Measurements from ENCODE around the gene TTLL10. TPM values are rescaled to one million over a fixed set of nuclear protein-coding genes. Genes with fewer than 3 reads are reported as not detected.
A peak's percentile ranks its signal among the peaks of the same experiment; 100 is the strongest.

TTLL10 gene
- not detected for total RNA-seq

- Mint-ChIP-seq H3K27ac (no peak within 1 kb of the TSS), H3K9me3 (no peaks in the 10 kb centered on the region), H3K36me3 (no peaks in the 10 kb centered on the region)
- no peak for DNase-seq (ENCODE audit: low spot score in 2 of 2)
- ATAC-seq = peak; percentile 68 to 77
Measured at GRCh38 chr1:1173793-1174415, at the start of gene TTLL10. TSS of gene TTLL10 (plus strand) at chr1:1173880. CDS start at chr1:1179216, 5,336 bp downstream.

DNA sequence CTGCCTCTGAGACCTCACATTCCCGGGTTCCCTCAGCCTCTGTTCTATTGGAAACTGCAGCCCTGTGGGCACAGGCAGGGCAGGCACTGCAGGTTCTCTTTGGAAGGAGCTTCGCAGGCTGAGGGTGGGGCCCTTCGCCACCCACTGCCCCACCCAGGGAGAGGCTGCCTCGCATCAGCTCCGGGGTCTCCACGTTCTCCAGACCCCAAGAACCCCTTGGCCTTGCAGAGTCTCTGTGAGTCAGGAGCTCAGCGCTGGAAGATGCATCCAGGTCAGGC is 49.2 kb upstream of the TTLL10 start:
- Mint-ChIP-seq H3K36me3 (peaks cover 10 to 11% of the 10 kb centered on the region in 2 donors), H3K9me3 (peaks cover 0 to 4% of the 10 kb centered on the region in 2 donors), H3K27ac (peak overlapping the region in 1 of 2 donors; percentile 83)
- no peak for DNase-seq (ENCODE audit: low spot score in 2 of 2)
- no peak for ATAC-seq

DNA sequence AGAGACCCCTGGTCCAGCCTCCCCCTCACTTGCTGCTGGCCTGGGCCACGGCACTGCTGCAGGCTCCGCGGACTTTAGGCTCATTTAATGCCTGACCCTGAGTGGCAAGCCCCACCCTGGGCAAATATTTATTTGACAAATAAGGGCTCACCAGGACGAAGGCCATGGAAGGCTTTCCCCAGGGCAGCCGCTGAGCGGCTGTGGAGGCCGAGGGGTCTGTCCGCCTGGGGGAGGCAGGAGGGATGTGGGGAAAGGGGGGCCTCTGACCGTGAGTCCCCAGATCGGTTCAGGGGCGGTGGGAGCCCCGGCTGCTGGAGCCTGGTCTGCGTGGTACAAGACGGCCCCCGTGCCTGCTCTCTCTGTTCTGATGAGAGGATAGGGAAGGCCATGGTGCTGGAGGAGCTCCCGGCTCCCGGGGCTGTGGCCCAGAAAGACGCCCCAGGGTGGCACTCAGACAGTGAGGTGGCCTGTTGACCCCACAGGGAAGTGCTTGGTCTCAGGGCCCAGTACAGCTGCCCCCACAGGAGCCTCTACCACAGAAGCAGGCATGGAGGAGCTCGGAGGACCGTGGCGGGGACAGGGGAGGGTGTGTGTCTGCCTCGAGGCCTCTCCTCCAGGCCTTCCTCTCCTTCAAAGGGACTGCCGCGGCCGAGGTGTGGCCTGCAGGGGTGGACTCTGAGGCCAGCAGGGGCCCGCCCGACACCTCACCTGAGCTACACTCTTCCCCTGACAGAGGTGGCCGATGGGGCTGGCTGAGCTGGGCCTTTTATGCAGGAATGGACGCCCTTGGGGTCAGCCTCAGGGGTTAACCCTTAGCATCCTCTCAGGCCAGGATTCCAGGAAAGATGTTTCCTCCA is 48.7 kb upstream of the TTLL10 start:
- DNase-seq (ENCODE audit: low spot score in 2 of 2) (no peak), ATAC-seq (no peak)
- Mint-ChIP-seq H3K36me3 (peaks cover 10 to 11% of the 10 kb centered on the region in 2 donors), H3K9me3 (peaks cover 0 to 4% of the 10 kb centered on the region in 2 donors), H3K27ac (no peak overlapping the region)

DNA sequence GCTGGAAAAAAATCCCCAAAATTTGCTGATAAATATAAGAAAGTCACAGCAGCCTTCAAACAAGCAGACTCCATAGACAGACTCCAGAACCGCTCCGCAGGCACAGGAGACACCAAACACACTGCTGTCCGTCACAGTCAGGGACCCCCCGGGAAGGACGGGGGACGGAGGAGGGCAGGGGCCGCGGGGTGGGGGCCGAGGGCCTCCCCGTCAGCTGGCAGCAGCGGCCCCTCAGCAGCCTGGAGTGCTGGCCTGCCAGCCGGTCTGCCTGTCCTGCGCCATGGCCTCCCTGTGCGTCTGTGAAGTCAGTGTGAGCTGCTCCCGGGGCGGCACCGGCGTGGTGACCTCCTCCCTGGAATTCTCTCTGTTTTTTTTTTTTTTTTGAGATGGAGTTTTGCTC is 47.7 kb upstream of the TTLL10 start:
- DNase-seq (ENCODE audit: low spot score in 2 of 2) (no peak), ATAC-seq (no peak)
- Mint-ChIP-seq H3K9me3 (peaks cover 0 to 4% of the 10 kb centered on the region in 2 donors), H3K27ac (no peak overlapping the region), H3K36me3 (peaks cover 10 to 11% of the 10 kb centered on the region in 2 donors)

GRCh38 chr1:1127551-1128451 is 45.9 kb upstream of the TTLL10 start:
- Mint-ChIP-seq H3K9me3 (peaks cover 0 to 4% of the 10 kb centered on the region in 2 donors), H3K27ac (no peak overlapping the region), H3K36me3 (peaks cover 10 to 11% of the 10 kb centered on the region in 2 donors)
- DNase-seq (ENCODE audit: low spot score in 2 of 2) (no peak), ATAC-seq (no peak)

DNA sequence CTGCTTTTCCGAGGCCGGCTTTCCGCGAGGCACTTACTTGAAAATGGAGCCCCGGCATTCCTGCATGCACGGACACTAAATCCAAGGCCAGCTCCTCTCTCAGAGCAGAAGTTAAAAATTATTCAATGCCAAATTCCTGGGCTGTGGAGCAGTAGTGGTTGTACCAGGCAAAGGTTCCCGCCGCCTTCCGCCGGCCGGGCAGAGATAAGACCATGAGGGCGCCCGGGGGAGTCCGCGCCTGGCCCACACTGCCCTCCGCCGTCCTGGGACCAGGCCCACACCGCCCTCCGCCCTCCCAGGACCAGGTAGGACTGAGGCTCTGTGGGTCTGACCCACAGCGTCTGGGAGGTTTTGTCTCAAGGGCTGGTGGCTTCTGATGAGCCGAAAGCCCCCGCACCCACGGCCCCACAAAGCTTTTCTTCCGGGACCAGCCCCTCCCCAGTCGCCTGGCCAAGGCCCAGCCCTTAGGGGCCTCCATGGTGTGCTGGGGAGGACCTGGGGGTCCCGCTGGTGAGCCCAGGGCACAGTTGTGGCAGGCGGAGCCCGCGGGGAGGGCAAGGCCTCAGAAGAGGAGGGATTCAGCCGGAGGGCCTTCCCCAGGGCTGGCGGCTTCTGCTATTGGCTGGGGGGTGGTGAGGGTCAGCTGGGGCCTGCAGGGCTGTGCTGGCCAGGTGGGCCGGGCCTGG is 45.1 kb upstream of the TTLL10 start:
- DNase-seq (ENCODE audit: low spot score in 2 of 2) (no peak), ATAC-seq (no peak)
- Mint-ChIP-seq H3K27ac (no peak overlapping the region), H3K36me3 (peaks cover 5 to 8% of the 10 kb centered on the region in 2 donors), H3K9me3 (peaks cover 0 to 4% of the 10 kb centered on the region in 2 donors)

- no peak overlapping the region for H3K27ac Mint-ChIP-seq
Measured at GRCh38 chr1:1129381-1129821, 44.3 kb upstream of the TTLL10 start.

GRCh38 chr1:1130206-1131120 is 43.2 kb upstream of the TTLL10 start:
- H3K9me3 Mint-ChIP-seq = no peaks in the 10 kb centered on the region

More at GRCh38 chr1:1129381-1129821, 44.3 kb upstream of the TTLL10 start:
- no peak for ATAC-seq
- DNase-seq (ENCODE audit: low spot score in 2 of 2) = no peak
- Mint-ChIP-seq H3K36me3 (no peaks in the 10 kb centered on the region), H3K9me3 (no peaks in the 10 kb centered on the region)

GRCh38 chr1:1132042-1132950 is 41.4 kb upstream of the TTLL10 start:
- Mint-ChIP-seq H3K36me3 (no peaks in the 10 kb centered on the region), H3K27ac (peak overlapping the region in 1 of 2 donors; percentile 56)
- no peak for ATAC-seq

More at GRCh38 chr1:1130206-1131120, 43.2 kb upstream of the TTLL10 start:
- ATAC-seq (no peak), DNase-seq (ENCODE audit: low spot score in 2 of 2) (no peak)
- H3K36me3 Mint-ChIP-seq = no peaks in the 10 kb centered on the region
- no peak overlapping the region for H3K27ac Mint-ChIP-seq

GRCh38 chr1:1132956-1133750 is 40.5 kb upstream of the TTLL10 start:
- DNase-seq (ENCODE audit: low spot score in 2 of 2) (no peak), ATAC-seq (no peak)
- H3K27ac Mint-ChIP-seq = no peak overlapping the region
- H3K9me3 Mint-ChIP-seq = no peaks in the 10 kb centered on the region
- H3K36me3 Mint-ChIP-seq = no peaks in the 10 kb centered on the region

More at GRCh38 chr1:1132042-1132950, 41.4 kb upstream of the TTLL10 start:
- no peak for DNase-seq (ENCODE audit: low spot score in 2 of 2)
- no peaks in the 10 kb centered on the region for H3K9me3 Mint-ChIP-seq

DNA sequence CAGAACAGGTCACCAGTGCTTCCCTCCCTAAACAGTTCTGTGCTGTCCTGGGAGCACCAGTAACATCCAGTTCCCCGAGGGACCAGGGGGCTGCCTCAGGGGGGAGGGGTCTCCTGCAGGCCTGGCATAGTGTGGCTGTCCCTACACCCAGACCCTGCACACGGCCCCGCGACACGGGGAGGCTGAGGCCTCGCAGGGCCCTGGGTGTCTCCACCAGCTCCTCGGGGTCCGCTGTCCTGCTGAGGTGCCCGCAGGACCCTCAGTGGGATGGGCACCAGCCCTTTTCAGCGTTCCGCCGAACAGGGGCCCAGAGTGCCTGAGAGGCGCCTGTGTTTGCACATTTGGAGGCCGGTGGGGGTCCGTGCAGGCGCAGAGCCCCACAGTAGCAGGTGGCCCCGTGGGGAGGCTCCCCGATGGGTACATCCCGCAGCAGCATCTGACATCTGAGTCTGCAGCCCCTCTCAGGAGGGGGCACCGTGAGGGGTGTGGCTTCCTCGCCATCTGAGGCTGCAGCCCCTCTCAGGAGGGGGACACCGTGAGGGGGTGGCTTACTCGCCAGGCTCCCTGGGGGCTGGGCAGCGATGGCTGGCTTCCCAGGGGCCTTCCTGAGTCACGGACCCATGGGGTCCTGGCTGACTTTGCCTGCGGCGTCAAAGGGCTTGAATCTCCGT is 39.2 kb upstream of the TTLL10 start:
- Mint-ChIP-seq H3K9me3 (no peaks in the 10 kb centered on the region), H3K36me3 (no peaks in the 10 kb centered on the region), H3K27ac (no peak overlapping the region)
- ATAC-seq (no peak), DNase-seq (ENCODE audit: low spot score in 2 of 2) (no peak)

- DNase-seq (ENCODE audit: low spot score in 2 of 2) = no peak
- no peak for ATAC-seq
- no peaks in the 10 kb centered on the region for H3K9me3 Mint-ChIP-seq
- H3K27ac Mint-ChIP-seq = peak overlapping the region in 1 of 2 donors; percentile 46
- H3K36me3 Mint-ChIP-seq = no peaks in the 10 kb centered on the region
Measured at GRCh38 chr1:1135339-1136136, 38.1 kb upstream of the TTLL10 start.
